Skeletal muscle cell (primary cell): ENCODE data around the gene TMEM88.

ENCODE experiments used
- DNase-seq: peaks from one replicate; pipeline ENCODE4 v3.0.0-alpha.2; 2010; ENCODE audit warnings: low read depth
- H3K4me3 ChIP-seq: 2 replicates; pipeline ENCODE4 v1.5.1; 2011; ENCODE audit warnings: low read depth, mild to moderate bottlenecking, control low read depth, low read length, moderate library complexity

Gene TMEM88

DNA sequence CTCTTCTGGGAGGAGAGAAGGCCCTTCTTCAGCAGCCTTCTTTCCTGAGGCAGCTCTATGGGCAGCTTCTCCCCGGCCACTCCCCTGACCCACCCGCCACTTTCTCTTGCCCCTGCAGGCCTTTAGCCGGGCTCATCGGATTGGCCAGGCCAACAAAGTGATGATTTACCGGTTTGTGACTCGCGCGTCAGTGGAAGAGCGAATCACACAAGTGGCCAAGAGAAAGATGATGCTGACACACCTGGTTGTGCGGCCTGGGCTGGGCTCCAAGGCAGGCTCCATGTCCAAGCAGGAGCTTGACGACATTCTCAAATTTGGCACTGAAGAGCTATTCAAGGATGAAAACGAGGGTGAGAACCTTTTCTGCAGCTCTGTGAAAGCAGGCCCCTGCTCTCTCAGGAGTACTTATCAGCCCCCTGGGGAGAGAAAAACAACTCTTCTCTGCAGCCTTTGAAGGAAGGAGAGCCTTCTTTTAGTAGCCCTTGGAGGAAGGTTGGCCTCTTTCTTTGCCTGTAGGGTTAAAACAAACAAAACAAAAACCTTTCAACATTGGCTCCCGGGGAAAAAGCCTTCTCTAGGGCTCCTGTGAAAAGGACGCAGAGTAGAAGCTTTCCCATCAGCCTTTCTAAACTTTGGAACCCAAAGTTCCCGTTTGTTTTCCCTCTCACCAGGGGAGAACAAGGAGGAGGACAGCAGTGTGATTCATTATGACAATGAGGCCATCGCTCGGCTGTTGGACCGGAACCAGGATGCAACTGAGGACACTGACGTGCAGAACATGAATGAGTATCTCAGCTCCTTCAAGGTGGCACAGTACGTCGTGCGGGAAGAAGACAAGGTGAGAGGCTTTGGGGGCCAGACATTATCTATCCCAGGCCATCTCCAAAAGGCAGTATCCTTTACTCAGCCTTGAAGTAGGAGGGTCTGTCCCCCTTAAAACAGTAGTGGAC lies 48.6 kb downstream of the TMEM88 start:
- DNase-seq, result no peak

More for the DNA sequence above, 48.6 kb downstream of the TMEM88 start:
- no peak overlapping the region for H3K4me3 ChIP-seq
